Measurements from ENCODE around the gene MISP3. TPM values are rescaled to one million over a fixed set of nuclear protein-coding genes. Genes with fewer than 3 reads are reported as not detected.
A peak's percentile ranks its signal among the peaks of the same experiment; 100 is the strongest.

Gene MISP3
- total and polyA plus RNA-seq, 2 experiments from 2014 or later: 1.9 to 2.4 TPM

DNA sequence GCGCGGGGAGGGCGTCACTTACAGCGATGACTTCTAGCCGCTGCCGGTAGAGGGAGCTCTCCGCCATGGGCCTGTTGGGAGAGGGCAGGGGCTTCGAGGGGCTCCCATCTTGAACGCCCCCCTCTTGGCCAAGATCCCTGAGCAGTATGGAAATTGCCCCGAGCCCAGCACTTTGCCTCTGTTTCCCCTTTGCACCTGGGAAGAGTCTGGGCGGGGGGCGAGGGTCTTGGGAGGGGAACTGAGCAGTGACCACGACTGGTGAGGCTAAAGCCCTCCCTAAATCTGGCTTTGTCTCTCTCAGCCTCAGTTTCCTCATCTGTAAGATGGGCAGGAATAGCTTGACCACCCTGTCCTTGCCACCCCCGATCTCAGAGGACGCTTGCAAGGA lies 13.5 kb upstream of the MISP3 start:
- Histone ChIP-seq H3K4me3 (peak overlapping the region; percentile 74; the same call in 1 of the 2 replicates), H3F3A (replicated peaks; ENCODE audit: low read depth) (no peaks in the 10 kb centered on the region; the same call in 1 of the 2 replicates), H3K79me2 (replicated peaks; ENCODE audit: insufficient read depth) (no peaks in the 10 kb centered on the region), H3K4me1 (ENCODE audit: insufficient read depth) (peaks cover 8% of the 10 kb centered on the region; the same call in 1 of the 2 replicates), H3K27ac (ENCODE audit: low read depth) (no peak overlapping the region), H4K20me1 (replicated peaks; ENCODE audit: insufficient read depth) (no peaks in the 10 kb centered on the region; the same call in 1 of the 2 replicates), H3K36me3 (ENCODE audit: insufficient read depth) (no peaks in the 10 kb centered on the region), H3K27me3 (ENCODE audit: insufficient read depth) (peaks cover 25% of the 10 kb centered on the region), H3K4me2 (peak overlapping the region; percentile 73), H2AFZ (no peak overlapping the region), H3K9me2 (ENCODE audit: insufficient read depth) (no peaks in the 10 kb centered on the region)
- H3K36me3 Mint-ChIP-seq (ENCODE audit: low read depth): peaks cover 2% of the 10 kb centered on the region; the same call in 1 of the 3 replicates
- H3K4me3 Mint-ChIP-seq: peak overlapping the region; percentile 84
- no peaks in the 10 kb centered on the region for H3K9me3 Mint-ChIP-seq
- peak; percentile 83 for DNase-seq (ENCODE audit: low spot score)
- H3K27me3 Mint-ChIP-seq (ENCODE audit: insufficient read depth, low read depth, poor library complexity): peaks cover 32% of the 10 kb centered on the region
- peak; percentile 43 for ATAC-seq
- H3K4me1 Mint-ChIP-seq: peaks cover 14% of the 10 kb centered on the region
- H3K27ac Mint-ChIP-seq: no peak overlapping the region
- TF ChIP-seq CREB1 (CRISPR knock-in tag; IDR thresholded peaks at IDR 0.05; ENCODE audit: low read depth): no peak
- TF ChIP-seq STAT1 (IDR thresholded peaks at IDR 0.05; ENCODE audit: unreplicated experiment): no peak
- TF ChIP-seq REST (IDR thresholded peaks at IDR 0.05; ENCODE audit: unreplicated experiment): no peak
- peak; percentile 75 to 86 for TF ChIP-seq CTCF (conservative IDR thresholded peaks at IDR 0.05; ENCODE audit: low read depth in 2 of 2)

- no peaks in the 10 kb centered on the region; the same call in 1 of the 2 replicates for H4K20me1 ChIP-seq (replicated peaks; ENCODE audit: insufficient read depth)
- no peak overlapping the region for H3K27ac ChIP-seq (ENCODE audit: low read depth)
- H3K27me3 ChIP-seq (ENCODE audit: insufficient read depth): peaks cover 25% of the 10 kb centered on the region
- no peak overlapping the region for H3K4me2 ChIP-seq
- peaks cover 14% of the 10 kb centered on the region for H3K4me1 Mint-ChIP-seq
- no peak overlapping the region for H3K4me3 ChIP-seq
- no peaks in the 10 kb centered on the region; the same call in 1 of the 2 replicates for H3F3A ChIP-seq (replicated peaks; ENCODE audit: low read depth)
- no peaks in the 10 kb centered on the region for H3K9me2 ChIP-seq (ENCODE audit: insufficient read depth)
- H3K36me3 ChIP-seq (ENCODE audit: insufficient read depth): no peaks in the 10 kb centered on the region
- peaks cover 2% of the 10 kb centered on the region; the same call in 1 of the 3 replicates for H3K36me3 Mint-ChIP-seq (ENCODE audit: low read depth)
- H3K4me1 ChIP-seq (ENCODE audit: insufficient read depth): peaks cover 8% of the 10 kb centered on the region; the same call in 1 of the 2 replicates
- H3K27ac Mint-ChIP-seq: no peak overlapping the region
- H3K79me2 ChIP-seq (replicated peaks; ENCODE audit: insufficient read depth): no peaks in the 10 kb centered on the region
- H3K4me3 Mint-ChIP-seq: no peak overlapping the region
- ATAC-seq: no peak
- DNase-seq (ENCODE audit: low spot score): no peak
- H3K9me3 Mint-ChIP-seq: no peaks in the 10 kb centered on the region
- peaks cover 32% of the 10 kb centered on the region for H3K27me3 Mint-ChIP-seq (ENCODE audit: insufficient read depth, low read depth, poor library complexity)
- no peak overlapping the region for H2AFZ ChIP-seq
- TF ChIP-seq EZH2 (IDR thresholded peaks at IDR 0.05; ENCODE audit: low read depth, unreplicated experiment) (no peak), ZNF331 (CRISPR knock-in tag; IDR thresholded peaks at IDR 0.05; ENCODE audit: low read depth) (no peak), EZH2phosphoT487 (IDR thresholded peaks at IDR 0.05; ENCODE audit: unreplicated experiment) (no peak), STAT1 (IDR thresholded peaks at IDR 0.05; ENCODE audit: unreplicated experiment) (no peak), JUNB (IDR thresholded peaks at IDR 0.05; ENCODE audit: unreplicated experiment) (no peak), POLR2AphosphoS5 (IDR thresholded peaks at IDR 0.05; ENCODE audit: low read depth) (no peak), ZNF462 (CRISPR knock-in tag; IDR thresholded peaks at IDR 0.05) (no peak)
Observed at GRCh38 chr19:14059652-14060155, 12.9 kb upstream of the MISP3 start.

Data from GM23338 (cell line).